ENCODE results near the gene BASP1.
"Not testable (repeated sequence)": the region's sequence is repeated elsewhere in the genome, so short reads cannot be mapped to it uniquely, and the experiment has no call there.

DNA sequence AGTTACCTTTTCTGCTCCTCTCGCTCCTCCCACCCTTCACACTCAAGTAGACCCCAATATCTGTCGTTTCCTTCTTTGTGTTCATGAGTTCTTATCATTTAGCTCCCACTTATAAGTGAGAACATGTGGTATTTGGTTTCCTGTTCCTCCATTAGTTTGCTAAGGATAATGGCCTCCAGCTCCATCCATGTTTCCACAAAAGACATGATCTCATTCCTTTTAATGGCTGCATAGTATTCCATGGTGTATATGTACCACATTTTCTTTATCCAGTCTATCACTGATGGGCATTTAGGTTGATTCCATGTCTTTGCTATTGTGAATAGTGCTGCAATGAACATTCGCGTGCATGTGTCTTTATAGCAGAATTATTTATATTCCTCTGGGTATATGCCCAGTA lies 90.0 kb downstream of the BASP1 start:
- TF ChIP-seq, protein P1, sequence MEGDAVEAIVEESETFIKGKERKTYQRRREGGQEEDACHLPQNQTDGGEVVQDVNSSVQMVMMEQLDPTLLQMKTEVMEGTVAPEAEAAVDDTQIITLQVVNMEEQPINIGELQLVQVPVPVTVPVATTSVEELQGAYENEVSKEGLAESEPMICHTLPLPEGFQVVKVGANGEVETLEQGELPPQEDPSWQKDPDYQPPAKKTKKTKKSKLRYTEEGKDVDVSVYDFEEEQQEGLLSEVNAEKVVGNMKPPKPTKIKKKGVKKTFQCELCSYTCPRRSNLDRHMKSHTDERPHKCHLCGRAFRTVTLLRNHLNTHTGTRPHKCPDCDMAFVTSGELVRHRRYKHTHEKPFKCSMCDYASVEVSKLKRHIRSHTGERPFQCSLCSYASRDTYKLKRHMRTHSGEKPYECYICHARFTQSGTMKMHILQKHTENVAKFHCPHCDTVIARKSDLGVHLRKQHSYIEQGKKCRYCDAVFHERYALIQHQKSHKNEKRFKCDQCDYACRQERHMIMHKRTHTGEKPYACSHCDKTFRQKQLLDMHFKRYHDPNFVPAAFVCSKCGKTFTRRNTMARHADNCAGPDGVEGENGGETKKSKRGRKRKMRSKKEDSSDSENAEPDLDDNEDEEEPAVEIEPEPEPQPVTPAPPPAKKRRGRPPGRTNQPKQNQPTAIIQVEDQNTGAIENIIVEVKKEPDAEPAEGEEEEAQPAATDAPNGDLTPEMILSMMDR (IDR thresholded peaks at IDR 0.05): not testable (repeated sequence)
- not testable (repeated sequence) for TF ChIP-seq POLR2A, POLR2AphosphoS5, EP300 (IDR thresholded peaks at IDR 0.05)

Measured in sigmoid colon (tissue), 4 donors.